Upper lobe of right lung (tissue), 1 donor: ENCODE data around the gene PIK3CB. TPM values are rescaled to one million over a fixed set of nuclear protein-coding genes. Genes with fewer than 3 reads are reported as not detected.

Experiments used
- ATAC-seq: fragments of 200-7000 bp; cut with Tn5 transposase; one replicate; pipeline ENCODE4 v1.9.1; 2020; ENCODE audit warnings: mild to moderate bottlenecking, moderate library complexity
- DNase-seq: peaks from one replicate; pipeline ENCODE4 v3.0.0-alpha.2; 2020
- H3K27ac ChIP-seq: fragments of 200-600 bp; one replicate; pipeline ENCODE4 v1.8.0; 2022
- H3K27me3 ChIP-seq: fragments of 200-600 bp; one replicate; pipeline ENCODE4 v1.8.0; 2022; ENCODE audit warnings: mild to moderate bottlenecking
- H3K36me3 ChIP-seq: fragments of 200-600 bp; one replicate; pipeline ENCODE4 v1.8.0; 2022
- H3K4me1 ChIP-seq: fragments of 200-600 bp; one replicate; pipeline ENCODE4 v1.8.0; 2022
- H3K4me3 ChIP-seq: fragments of 200-600 bp; one replicate; pipeline ENCODE4 v1.8.0; 2022; ENCODE audit warnings: mild to moderate bottlenecking
- H3K9me3 ChIP-seq: fragments of 200-600 bp; one replicate; pipeline ENCODE4 v1.8.0; 2022
- intact Hi-C: fragments of 100-400 bp; cut with DNase I; formaldehyde crosslinking; loops from one replicate; pipeline ENCODE4 v1.11.0; 2022
- total RNA-seq: library from RNA; stranded (reverse); fragmentation: NEBNext Ultra II Directional; extraction: Animal tissue kit (Norgen Biotek cat#: 25700); gene quantifications from one replicate; pipeline ENCODE4 v1.2.1, GENCODE V29; 2021
- TF ChIP-seq, protein P1 (sequence below): fragments of 200-600 bp; IDR thresholded peaks from one replicate; pipeline ENCODE4 v1.8.0; 2022; ENCODE audit warnings: antibody characterized with exemption
- donor health status: DM: no; HTN: yes; CAD: no; lungs with severe emphysema.

PIK3CB gene
- total RNA-seq, 1 donor from 2014 or later, result 37.4 TPM

DNA sequence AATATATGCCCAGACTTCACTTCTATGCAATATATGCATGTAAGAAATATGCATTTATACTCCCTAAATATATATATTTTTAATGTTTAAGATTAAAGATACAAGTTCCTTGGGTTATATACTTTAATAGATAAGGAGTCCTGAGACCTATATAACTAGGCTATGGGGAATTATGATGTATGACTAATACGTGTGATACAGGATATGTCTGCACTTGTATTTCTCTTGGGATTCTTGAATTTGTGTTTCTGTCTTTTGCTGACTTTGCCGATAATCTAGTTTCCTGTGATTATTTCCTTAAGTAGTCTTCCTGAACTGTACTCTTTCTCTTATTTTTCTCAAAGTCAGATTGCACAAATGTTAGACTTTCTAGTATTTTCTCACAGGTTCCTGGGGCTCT is 109.6 kb downstream of the PIK3CB start:
- TF ChIP-seq, protein P1, sequence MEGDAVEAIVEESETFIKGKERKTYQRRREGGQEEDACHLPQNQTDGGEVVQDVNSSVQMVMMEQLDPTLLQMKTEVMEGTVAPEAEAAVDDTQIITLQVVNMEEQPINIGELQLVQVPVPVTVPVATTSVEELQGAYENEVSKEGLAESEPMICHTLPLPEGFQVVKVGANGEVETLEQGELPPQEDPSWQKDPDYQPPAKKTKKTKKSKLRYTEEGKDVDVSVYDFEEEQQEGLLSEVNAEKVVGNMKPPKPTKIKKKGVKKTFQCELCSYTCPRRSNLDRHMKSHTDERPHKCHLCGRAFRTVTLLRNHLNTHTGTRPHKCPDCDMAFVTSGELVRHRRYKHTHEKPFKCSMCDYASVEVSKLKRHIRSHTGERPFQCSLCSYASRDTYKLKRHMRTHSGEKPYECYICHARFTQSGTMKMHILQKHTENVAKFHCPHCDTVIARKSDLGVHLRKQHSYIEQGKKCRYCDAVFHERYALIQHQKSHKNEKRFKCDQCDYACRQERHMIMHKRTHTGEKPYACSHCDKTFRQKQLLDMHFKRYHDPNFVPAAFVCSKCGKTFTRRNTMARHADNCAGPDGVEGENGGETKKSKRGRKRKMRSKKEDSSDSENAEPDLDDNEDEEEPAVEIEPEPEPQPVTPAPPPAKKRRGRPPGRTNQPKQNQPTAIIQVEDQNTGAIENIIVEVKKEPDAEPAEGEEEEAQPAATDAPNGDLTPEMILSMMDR, result no peak
- H3K4me3 ChIP-seq, result no peak overlapping the region

DNA sequence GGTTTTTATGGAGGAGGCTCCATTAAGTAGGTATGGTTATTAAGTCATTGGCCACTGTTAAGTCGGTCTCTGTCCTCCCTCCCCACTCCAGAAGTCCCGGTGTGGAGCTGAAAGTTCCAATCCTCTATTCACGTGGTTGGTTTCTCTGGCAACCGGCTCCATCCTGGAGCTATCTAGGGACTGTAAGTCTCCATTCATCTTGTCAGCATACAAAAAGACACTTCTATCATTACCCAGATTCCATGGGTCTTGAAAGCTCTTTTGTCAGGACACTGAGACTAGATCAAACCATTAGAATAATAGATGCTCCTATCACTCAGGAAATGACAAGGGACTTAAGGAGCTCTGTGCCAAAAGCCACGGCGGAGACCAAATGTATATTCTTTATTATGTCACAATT is 110.3 kb downstream of the PIK3CB start:
- no peak for DNase-seq
- H3K36me3 ChIP-seq, result no peaks in the 10 kb centered on the region
- ATAC-seq, result no peak
- intact Hi-C loops, result no loop called here
- H3K4me3 ChIP-seq, result no peak overlapping the region
- no peak overlapping the region for H3K27ac ChIP-seq
- H3K9me3 ChIP-seq, result no peaks in the 10 kb centered on the region
- no peaks in the 10 kb centered on the region for H3K27me3 ChIP-seq
- H3K4me1 ChIP-seq, result no peaks in the 10 kb centered on the region
- TF ChIP-seq, protein P1, result no peak

More for the DNA sequence above, 109.6 kb downstream of the PIK3CB start:
- intact Hi-C loops, result no loop called here
- no peak for ATAC-seq
- Histone ChIP-seq H3K36me3 (no peaks in the 10 kb centered on the region), H3K27me3 (no peaks in the 10 kb centered on the region), H3K27ac (no peak overlapping the region), H3K9me3 (no peaks in the 10 kb centered on the region), H3K4me1 (no peaks in the 10 kb centered on the region)
- no peak for DNase-seq

DNA sequence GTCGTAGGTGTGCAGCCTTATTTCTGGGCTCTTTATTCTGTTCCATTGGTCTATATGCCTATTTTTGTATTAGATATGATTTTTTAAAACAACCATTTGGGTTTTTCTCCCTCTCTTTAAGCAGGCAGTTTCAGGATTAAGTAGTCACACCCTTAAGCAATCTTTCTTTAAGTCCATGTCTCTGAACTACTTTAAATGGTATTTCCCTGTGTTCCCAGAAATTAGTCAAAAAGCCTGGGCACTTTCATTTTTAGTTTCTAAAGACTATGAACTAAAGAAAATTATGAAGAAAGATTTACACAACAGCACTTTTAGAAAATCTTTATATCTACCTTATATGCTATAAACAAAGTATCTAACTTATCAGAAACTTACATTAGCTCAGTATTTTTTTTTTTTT is 115.9 kb downstream of the PIK3CB start:
- ATAC-seq, result no peak

DNA sequence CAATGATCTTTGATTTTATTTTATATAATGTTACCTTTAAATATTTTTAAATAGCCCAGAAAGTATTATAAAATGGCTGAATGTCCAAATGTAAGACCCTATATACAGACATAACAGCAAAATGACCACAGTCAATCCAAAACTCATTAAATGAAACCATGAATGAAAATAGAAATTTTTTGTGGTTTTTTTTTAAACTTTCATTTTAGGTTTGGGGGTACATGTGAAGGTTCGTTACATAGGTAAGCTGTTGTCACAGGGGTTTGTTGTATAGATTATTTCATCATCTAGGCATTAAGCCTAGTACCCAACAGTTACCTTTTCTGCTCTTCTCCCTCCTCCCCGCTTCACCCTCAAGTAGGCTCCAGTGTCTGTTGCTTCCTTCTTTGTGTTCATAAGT is 117.4 kb downstream of the PIK3CB start:
- H3K9me3 ChIP-seq, result no peaks in the 10 kb centered on the region
- H3K4me1 ChIP-seq, result no peaks in the 10 kb centered on the region
- no peaks in the 10 kb centered on the region for H3K27me3 ChIP-seq
- ATAC-seq (no peak), DNase-seq (no peak)
- intact Hi-C loops, result no loop called here
- TF ChIP-seq, protein P1, result no peak
- no peak overlapping the region for H3K27ac ChIP-seq
- H3K4me3 ChIP-seq, result no peak overlapping the region
- H3K36me3 ChIP-seq, result peaks cover 17% of the 10 kb centered on the region

More for the DNA sequence above, 115.9 kb downstream of the PIK3CB start:
- H3K27ac ChIP-seq, result no peak overlapping the region
- peaks cover 7% of the 10 kb centered on the region for H3K36me3 ChIP-seq
- no peaks in the 10 kb centered on the region for H3K4me1 ChIP-seq
- intact Hi-C loops, result no loop called here
- TF ChIP-seq, protein P1, result no peak
- no peak for DNase-seq
- H3K9me3 ChIP-seq, result no peaks in the 10 kb centered on the region
- no peaks in the 10 kb centered on the region for H3K27me3 ChIP-seq
- H3K4me3 ChIP-seq, result no peak overlapping the region

DNA sequence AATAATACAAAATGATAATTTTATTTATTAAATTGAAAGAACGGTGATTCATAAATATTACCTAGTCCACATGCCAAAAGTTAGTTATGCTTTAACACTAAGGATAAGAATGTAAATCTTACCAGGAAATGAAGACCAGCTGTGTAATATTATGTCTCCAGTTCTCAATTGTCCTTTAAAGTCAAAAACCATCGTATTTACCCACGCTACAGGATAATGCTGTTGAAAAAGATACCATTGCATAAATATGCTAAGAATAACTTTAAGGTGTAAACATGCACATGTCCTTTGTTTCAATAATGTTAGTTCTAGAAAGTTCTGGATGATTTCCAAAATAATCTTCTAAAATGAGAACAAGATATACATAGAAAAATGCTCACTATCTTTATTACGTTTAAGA is 122.6 kb downstream of the PIK3CB start:
- H3K4me3 ChIP-seq, result no peak overlapping the region
- H3K9me3 ChIP-seq, result no peaks in the 10 kb centered on the region
- TF ChIP-seq, protein P1, result no peak
- no peaks in the 10 kb centered on the region for H3K4me1 ChIP-seq
- ATAC-seq, result no peak
- DNase-seq, result no peak
- H3K27me3 ChIP-seq, result no peaks in the 10 kb centered on the region
- intact Hi-C loops, result no loop called here
- peaks cover 32% of the 10 kb centered on the region for H3K36me3 ChIP-seq
- H3K27ac ChIP-seq, result no peak overlapping the region

DNA sequence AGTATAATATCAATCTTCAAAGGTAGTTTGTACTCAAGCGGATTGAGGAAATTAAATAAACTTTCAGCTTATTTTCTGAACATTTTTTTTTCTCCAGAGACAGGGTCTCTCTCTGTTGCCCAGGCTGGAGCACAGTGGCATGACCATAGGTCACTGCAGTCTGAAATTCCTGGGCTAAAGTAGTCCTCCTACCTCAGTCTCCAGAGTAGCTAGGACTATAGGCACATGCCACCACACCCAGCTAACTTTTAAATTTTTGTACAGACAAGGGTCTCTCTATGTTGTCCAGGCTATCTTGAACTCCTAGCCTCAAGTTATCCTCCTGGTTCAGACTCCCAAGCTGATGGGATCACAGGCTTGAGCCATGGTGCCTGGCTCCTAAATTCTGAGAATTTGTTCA is 129.1 kb downstream of the PIK3CB start:
- peaks cover 58% of the 10 kb centered on the region for H3K36me3 ChIP-seq
- no peak overlapping the region for H3K27ac ChIP-seq
- H3K9me3 ChIP-seq, result no peaks in the 10 kb centered on the region

More for the DNA sequence above, 129.1 kb downstream of the PIK3CB start:
- TF ChIP-seq, protein P1, result no peak
- Histone ChIP-seq H3K4me1 (no peaks in the 10 kb centered on the region), H3K27me3 (no peaks in the 10 kb centered on the region), H3K4me3 (no peak overlapping the region)
- intact Hi-C loops, result loop anchor here (10.0 kb wide), 1 partner anchor 209 kb away; no protein-coding TSS in a partner anchor
- DNase-seq (no peak), ATAC-seq (no peak)
